Measurements from ENCODE around the gene KCNAB2. TPM values are rescaled to one million over a fixed set of nuclear protein-coding genes. Genes with fewer than 3 reads are reported as not detected.

KCNAB2 gene
- total RNA-seq, 1 experiment from 2014 or later, result 10.3 TPM

DNA sequence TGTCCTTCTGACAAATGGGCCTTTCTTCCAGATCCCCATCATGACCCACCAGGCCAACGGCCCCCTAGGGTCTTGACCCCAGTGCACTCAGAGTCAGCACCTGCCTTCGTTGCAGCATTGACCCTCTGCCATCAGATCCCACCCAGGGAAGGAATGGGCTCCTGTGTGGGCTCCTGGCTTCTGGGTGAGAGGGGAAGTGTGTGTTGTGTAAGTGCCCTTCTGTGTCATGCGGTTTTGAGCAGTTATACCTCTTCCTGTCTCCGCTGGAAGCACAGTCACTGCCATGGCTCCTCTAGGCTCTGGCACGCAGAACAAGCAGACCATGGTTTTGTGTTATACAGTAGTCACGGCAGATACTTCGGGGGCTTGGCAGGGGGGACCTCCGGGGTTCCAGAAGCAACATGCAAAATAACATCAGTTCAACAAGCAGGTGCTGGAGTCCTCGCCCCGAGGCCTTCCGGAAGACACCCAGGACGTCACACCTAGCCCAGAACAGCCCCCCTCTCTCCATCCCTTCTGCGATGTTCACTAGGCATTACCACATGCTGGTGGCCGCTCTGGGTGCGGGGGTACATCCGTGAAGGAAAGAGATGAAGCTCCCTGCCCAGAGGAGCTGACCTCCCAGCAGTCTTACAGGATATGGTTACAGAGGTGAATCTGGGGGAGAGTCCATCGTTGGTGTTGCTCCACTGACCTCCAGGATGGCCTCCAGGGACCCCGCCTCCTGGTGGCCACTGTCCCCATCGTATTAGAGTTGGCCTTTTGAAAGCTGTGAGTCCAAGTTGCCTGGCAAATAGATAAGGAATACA is 17.4 kb upstream of the KCNAB2 start:
- H3K36me3 Mint-ChIP-seq, result no peaks in the 10 kb centered on the region

DNA sequence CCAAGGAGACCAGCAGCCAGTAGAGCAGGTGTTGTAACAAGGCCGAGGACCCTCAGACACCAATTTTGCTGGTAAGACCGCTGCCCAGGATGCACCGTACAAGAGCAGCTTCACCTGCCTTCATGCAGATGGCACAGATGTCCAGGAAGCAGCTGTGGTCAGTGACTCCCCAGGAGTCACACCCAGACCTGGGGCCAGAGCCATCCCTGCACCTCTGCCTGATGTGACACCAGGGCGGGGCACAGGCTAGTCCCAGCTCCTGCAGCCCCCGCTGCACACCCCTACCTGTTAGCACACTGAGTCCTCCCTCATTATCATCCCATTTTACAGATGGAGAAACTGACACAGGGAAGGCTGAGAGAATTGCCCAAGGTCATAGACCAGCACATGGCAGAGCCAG is 16.3 kb upstream of the KCNAB2 start:
- no peak for DNase-seq (ENCODE audit: low spot score)
- no peaks in the 10 kb centered on the region for H3K36me3 Mint-ChIP-seq
- no peak overlapping the region for H3K4me3 Mint-ChIP-seq
- peaks cover 4% of the 10 kb centered on the region; the same call in 1 of the 2 replicates for H3K4me1 Mint-ChIP-seq
- ATAC-seq, result no peak
- H3K9me3 Mint-ChIP-seq, result no peaks in the 10 kb centered on the region
- ChIA-PET CTCF (interaction anchor here (1.1 kb wide), 1 partner anchor 49 kb away, joined by 3 read pairs; no protein-coding TSS in a partner anchor), POLR2A (no interaction called here)
- H3K27me3 Mint-ChIP-seq (ENCODE audit: low read depth), result peaks cover 5% of the 10 kb centered on the region
- H3K27ac Mint-ChIP-seq, result no peak overlapping the region
- TF ChIP-seq RORB (CRISPR knock-in tag; IDR thresholded peaks at IDR 0.05) (no peak), ZNF219 (CRISPR knock-in tag; IDR thresholded peaks at IDR 0.05; ENCODE audit: borderline replicate concordance) (no peak), SMAD3 (CRISPR knock-in tag; IDR thresholded peaks at IDR 0.05; ENCODE audit: borderline replicate concordance) (no peak), FOXK1 (CRISPR knock-in tag; IDR thresholded peaks at IDR 0.05) (no peak), SOX15 (CRISPR knock-in tag; IDR thresholded peaks at IDR 0.05) (no peak)
- TF ChIP-seq, protein P1, sequence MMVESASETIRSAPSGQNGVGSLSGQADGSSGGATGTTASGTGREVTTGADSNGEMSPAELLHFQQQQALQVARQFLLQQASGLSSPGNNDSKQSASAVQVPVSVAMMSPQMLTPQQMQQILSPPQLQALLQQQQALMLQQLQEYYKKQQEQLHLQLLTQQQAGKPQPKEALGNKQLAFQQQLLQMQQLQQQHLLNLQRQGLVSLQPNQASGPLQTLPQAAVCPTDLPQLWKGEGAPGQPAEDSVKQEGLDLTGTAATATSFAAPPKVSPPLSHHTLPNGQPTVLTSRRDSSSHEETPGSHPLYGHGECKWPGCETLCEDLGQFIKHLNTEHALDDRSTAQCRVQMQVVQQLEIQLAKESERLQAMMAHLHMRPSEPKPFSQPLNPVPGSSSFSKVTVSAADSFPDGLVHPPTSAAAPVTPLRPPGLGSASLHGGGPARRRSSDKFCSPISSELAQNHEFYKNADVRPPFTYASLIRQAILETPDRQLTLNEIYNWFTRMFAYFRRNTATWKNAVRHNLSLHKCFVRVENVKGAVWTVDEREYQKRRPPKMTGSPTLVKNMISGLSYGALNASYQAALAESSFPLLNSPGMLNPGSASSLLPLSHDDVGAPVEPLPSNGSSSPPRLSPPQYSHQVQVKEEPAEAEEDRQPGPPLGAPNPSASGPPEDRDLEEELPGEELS (CRISPR knock-in tag; IDR thresholded peaks at IDR 0.05), result no peak
- TF ChIP-seq, protein P2, sequence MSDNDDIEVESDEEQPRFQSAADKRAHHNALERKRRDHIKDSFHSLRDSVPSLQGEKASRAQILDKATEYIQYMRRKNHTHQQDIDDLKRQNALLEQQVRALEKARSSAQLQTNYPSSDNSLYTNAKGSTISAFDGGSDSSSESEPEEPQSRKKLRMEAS (CRISPR knock-in tag; IDR thresholded peaks at IDR 0.05), result no peak
- TF ChIP-seq, protein P3, sequence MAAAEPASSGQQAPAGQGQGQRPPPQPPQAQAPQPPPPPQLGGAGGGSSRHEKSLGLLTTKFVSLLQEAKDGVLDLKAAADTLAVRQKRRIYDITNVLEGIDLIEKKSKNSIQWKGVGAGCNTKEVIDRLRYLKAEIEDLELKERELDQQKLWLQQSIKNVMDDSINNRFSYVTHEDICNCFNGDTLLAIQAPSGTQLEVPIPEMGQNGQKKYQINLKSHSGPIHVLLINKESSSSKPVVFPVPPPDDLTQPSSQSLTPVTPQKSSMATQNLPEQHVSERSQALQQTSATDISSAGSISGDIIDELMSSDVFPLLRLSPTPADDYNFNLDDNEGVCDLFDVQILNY (CRISPR knock-in tag; IDR thresholded peaks at IDR 0.05), result no peak
- TF ChIP-seq, protein P4, sequence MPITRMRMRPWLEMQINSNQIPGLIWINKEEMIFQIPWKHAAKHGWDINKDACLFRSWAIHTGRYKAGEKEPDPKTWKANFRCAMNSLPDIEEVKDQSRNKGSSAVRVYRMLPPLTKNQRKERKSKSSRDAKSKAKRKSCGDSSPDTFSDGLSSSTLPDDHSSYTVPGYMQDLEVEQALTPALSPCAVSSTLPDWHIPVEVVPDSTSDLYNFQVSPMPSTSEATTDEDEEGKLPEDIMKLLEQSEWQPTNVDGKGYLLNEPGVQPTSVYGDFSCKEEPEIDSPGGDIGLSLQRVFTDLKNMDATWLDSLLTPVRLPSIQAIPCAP (CRISPR knock-in tag; IDR thresholded peaks at IDR 0.05), result no peak
- TF ChIP-seq, protein P5, sequence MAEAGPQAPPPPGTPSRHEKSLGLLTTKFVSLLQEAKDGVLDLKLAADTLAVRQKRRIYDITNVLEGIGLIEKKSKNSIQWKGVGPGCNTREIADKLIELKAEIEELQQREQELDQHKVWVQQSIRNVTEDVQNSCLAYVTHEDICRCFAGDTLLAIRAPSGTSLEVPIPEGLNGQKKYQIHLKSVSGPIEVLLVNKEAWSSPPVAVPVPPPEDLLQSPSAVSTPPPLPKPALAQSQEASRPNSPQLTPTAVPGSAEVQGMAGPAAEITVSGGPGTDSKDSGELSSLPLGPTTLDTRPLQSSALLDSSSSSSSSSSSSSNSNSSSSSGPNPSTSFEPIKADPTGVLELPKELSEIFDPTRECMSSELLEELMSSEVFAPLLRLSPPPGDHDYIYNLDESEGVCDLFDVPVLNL (CRISPR knock-in tag; IDR thresholded peaks at IDR 0.05; ENCODE audit: borderline replicate concordance, low read depth), result no peak

More for the DNA sequence above, 17.4 kb upstream of the KCNAB2 start:
- Mint-ChIP-seq H3K9me3 (no peaks in the 10 kb centered on the region), H3K4me3 (no peak overlapping the region), H3K27me3 (ENCODE audit: low read depth) (peaks cover 5% of the 10 kb centered on the region), H3K4me1 (peaks cover 4% of the 10 kb centered on the region; the same call in 1 of the 2 replicates), H3K27ac (no peak overlapping the region)
- ATAC-seq, result no peak
- TF ChIP-seq, protein P2 (CRISPR knock-in tag; IDR thresholded peaks at IDR 0.05), result no peak
- TF ChIP-seq JAZF1 (CRISPR knock-in tag; IDR thresholded peaks at IDR 0.05) (no peak), RORB (CRISPR knock-in tag; IDR thresholded peaks at IDR 0.05) (no peak), NR2C2 (CRISPR knock-in tag; IDR thresholded peaks at IDR 0.05) (no peak), CBFB (CRISPR knock-in tag; IDR thresholded peaks at IDR 0.05; ENCODE audit: low read depth) (no peak), MYBL2 (CRISPR knock-in tag; IDR thresholded peaks at IDR 0.05) (no peak), ELF4 (CRISPR knock-in tag; IDR thresholded peaks at IDR 0.05; ENCODE audit: low read depth) (no peak), SP1 (CRISPR knock-in tag; conservative IDR thresholded peaks at IDR 0.05) (no peak)
- TF ChIP-seq, protein P1 (CRISPR knock-in tag; IDR thresholded peaks at IDR 0.05), result no peak
- TF ChIP-seq, protein P6, sequence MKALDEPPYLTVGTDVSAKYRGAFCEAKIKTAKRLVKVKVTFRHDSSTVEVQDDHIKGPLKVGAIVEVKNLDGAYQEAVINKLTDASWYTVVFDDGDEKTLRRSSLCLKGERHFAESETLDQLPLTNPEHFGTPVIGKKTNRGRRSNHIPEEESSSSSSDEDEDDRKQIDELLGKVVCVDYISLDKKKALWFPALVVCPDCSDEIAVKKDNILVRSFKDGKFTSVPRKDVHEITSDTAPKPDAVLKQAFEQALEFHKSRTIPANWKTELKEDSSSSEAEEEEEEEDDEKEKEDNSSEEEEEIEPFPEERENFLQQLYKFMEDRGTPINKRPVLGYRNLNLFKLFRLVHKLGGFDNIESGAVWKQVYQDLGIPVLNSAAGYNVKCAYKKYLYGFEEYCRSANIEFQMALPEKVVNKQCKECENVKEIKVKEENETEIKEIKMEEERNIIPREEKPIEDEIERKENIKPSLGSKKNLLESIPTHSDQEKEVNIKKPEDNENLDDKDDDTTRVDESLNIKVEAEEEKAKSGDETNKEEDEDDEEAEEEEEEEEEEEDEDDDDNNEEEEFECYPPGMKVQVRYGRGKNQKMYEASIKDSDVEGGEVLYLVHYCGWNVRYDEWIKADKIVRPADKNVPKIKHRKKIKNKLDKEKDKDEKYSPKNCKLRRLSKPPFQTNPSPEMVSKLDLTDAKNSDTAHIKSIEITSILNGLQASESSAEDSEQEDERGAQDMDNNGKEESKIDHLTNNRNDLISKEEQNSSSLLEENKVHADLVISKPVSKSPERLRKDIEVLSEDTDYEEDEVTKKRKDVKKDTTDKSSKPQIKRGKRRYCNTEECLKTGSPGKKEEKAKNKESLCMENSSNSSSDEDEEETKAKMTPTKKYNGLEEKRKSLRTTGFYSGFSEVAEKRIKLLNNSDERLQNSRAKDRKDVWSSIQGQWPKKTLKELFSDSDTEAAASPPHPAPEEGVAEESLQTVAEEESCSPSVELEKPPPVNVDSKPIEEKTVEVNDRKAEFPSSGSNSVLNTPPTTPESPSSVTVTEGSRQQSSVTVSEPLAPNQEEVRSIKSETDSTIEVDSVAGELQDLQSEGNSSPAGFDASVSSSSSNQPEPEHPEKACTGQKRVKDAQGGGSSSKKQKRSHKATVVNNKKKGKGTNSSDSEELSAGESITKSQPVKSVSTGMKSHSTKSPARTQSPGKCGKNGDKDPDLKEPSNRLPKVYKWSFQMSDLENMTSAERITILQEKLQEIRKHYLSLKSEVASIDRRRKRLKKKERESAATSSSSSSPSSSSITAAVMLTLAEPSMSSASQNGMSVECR (CRISPR knock-in tag; IDR thresholded peaks at IDR 0.05; ENCODE audit: borderline replicate concordance), result no peak
- TF ChIP-seq, protein P7, sequence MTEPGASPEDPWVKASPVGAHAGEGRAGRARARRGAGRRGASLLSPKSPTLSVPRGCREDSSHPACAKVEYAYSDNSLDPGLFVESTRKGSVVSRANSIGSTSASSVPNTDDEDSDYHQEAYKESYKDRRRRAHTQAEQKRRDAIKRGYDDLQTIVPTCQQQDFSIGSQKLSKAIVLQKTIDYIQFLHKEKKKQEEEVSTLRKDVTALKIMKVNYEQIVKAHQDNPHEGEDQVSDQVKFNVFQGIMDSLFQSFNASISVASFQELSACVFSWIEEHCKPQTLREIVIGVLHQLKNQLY (CRISPR knock-in tag; IDR thresholded peaks at IDR 0.05), result no peak
- TF ChIP-seq, protein P8, sequence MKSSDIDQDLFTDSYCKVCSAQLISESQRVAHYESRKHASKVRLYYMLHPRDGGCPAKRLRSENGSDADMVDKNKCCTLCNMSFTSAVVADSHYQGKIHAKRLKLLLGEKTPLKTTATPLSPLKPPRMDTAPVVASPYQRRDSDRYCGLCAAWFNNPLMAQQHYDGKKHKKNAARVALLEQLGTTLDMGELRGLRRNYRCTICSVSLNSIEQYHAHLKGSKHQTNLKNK (CRISPR knock-in tag; IDR thresholded peaks at IDR 0.05), result no peak
- CTCF ChIA-PET, result interaction anchor here (0.6 to 1.1 kb wide), 2 partner anchors 48 to 99 kb away, joined by 3 to 5 read pairs; no protein-coding TSS in a partner anchor
- POLR2A ChIA-PET, result no interaction called here
- no peak for DNase-seq (ENCODE audit: low spot score)

All from WTC11 (cell line).